Measurements from ENCODE around the gene ALDH3A2. TPM values are rescaled to one million over a fixed set of nuclear protein-coding genes. Genes with fewer than 3 reads are reported as not detected.

ALDH3A2 gene
- total RNA-seq (2021; fragmentation: NEBNext Ultra II Directional; extraction: Animal tissue kit (Norgen Biotek cat#: 25700)) (70.7 and 72.9 TPM in 2 replicates), polyA plus RNA-seq (2011; rRNA removed) (20.6 and 41.6 TPM in 2 replicates), polyA minus RNA-seq (2011; rRNA and poly(A)+ RNA removed) (52.7 and 67.8 TPM in 2 replicates)
- polyA plus RNA-seq (2011; cell fraction: cytosol; rRNA removed) = 51.9 TPM
- polyA plus RNA-seq (2011; cell fraction: nucleus; rRNA removed) = 27.8 TPM
- 34.7 to 42.5 TPM (median 39.0 TPM) in 4 replicates for polyA plus RNA-seq (2012, experiment 1 of 2)
- 5.7 TPM for polyA plus RNA-seq (2012, experiment 2 of 2)
- 43.1 TPM for polyA plus RNA-seq (2013, experiment 1 of 2)
- 40.0 TPM for polyA plus RNA-seq (2013, experiment 2 of 2)
- polyA minus RNA-seq (2011; cell fraction: cytosol; rRNA and poly(A)+ RNA removed) = 34.9 TPM
- polyA minus RNA-seq (2011; cell fraction: nucleus; rRNA and poly(A)+ RNA removed) = 39.7 TPM
- long read RNA-seq, experiment 1, transcript ALDH3A2-210 (1 exons, 3,512 nt) = major isoform, 22 of 58 reads
- long read RNA-seq, experiment 1, transcript ALDH3A2-201 (10 exons, 3,928 nt) = minor isoform, 16 of 58 reads
- long read RNA-seq, experiment 1, partial matches to known transcripts = 9 of 58 reads
- long read RNA-seq, experiment 1, other reads (novel, unspliced or antisense) = 9 of 58 reads
- long read RNA-seq, experiment 2, transcript ALDH3A2-210 (1 exons, 3,512 nt) = minor isoform, 16 of 52 reads
- long read RNA-seq, experiment 2, transcript ALDH3A2-201 (10 exons, 3,928 nt) = major isoform, 28 of 52 reads
- long read RNA-seq, experiment 2, partial matches to known transcripts = 0 of 52 reads
- long read RNA-seq, experiment 2, other reads (novel, unspliced or antisense) = 4 of 52 reads

DNA sequence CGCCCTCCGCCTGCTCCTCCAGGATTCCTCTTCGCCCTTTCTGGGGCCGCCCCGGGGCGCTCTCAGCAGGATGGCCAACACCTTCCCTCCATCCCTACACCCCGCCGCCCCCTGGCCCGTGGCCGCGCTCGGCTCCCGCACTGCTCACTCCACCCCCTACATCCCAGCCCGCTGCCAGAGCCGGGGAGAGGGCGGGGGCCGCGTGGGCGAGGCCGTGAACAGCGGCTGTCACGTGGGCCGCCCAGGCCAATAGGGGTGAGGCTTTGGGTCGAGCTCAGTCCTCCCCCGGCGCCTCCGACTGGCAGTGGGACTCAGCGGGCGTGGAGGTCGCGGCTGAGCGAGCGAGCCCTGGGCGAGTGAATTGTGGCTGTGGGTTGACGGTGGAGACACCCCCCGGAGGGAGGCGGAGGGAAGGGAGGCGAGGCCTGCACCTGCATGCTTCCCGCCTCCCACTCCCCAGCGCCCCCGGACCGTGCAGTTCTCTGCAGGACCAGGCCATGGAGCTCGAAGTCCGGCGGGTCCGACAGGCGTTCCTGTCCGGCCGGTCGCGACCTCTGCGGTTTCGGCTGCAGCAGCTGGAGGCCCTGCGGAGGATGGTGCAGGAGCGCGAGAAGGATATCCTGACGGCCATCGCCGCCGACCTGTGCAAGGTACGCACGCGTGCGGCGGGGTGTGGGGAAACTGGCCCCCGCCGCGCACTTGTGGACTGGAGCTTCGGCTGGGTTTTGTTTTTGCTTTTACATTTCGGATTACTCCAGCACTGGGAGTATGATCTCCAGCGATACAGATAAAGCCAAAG lies at the start of gene ALDH3A2:
Gene ALDH3A2 (plus strand): TSS at position 277 of the 799 bp plus-strand sequence. CDS start 221 bp downstream, at position 498.
- H3K9me3 ChIP-seq (ENCODE audit: insufficient read depth in 2 of 2, low read depth in 1 of 2, low read length in 1 of 2) = peaks cover 0 to 3% of the 10 kb centered on the region in 2 experiments; a peak in 1 of 4 replicates
- peak within 1 kb of the TSS; percentile 13; the same call in 1 of the 2 replicates for H3K27ac ChIP-seq (ENCODE audit: low read depth, low read length)
- H3K18ac ChIP-seq (ENCODE audit: extremely low read depth, low read length) = peak within 1 kb of the TSS; percentile 89
- H3K9ac ChIP-seq (replicated peaks in 1 of 4; ENCODE audit: extremely low read depth in 1 of 4, low read depth in 3 of 4, low read length in 3 of 4) = peak within 1 kb of the TSS; percentile 35 to 71 (median 46); a peak in 6 of 7 replicates
- ChIA-PET CTCF (ENCODE audit: partially characterized antibody) (interaction anchor here (0.7 to 8.0 kb wide), 20 partner anchors 10 to 343 kb away, joined by 3 to 56 read pairs (median 4); partner anchors contain the start of genes B9D1, SLC47A1 and SLC47A2), POLR2A (ENCODE audit: partially characterized antibody) (interaction anchor here (0.6 to 2.6 kb wide), 23 partner anchors 15 to 367 kb away, joined by 3 to 16 read pairs (median 3); partner anchors contain the start of genes B9D1, MAPK7, SLC47A1 and ULK2)
- H3K23me2 ChIP-seq (ENCODE audit: low read depth, low read length) = peaks cover 11% of the 10 kb centered on the region
- H3K4ac ChIP-seq (replicated peaks; ENCODE audit: insufficient read length, low read depth, low read length) = peak within 1 kb of the TSS; percentile 79
- peak within 1 kb of the TSS; percentile 91 for H4K8ac ChIP-seq (ENCODE audit: extremely low read depth, insufficient read depth, low read length)
- no peak for FAIRE-seq
- peaks cover 3% of the 10 kb centered on the region; the same call in 1 of the 2 replicates for H3K79me1 ChIP-seq (ENCODE audit: low read depth, low read length)
- peak within 1 kb of the TSS; percentile 43 for H3K56ac ChIP-seq (replicated peaks; ENCODE audit: insufficient read length, low read depth, low read length)
- H4K20me1 ChIP-seq (replicated peaks in 1 of 2; ENCODE audit: control insufficient read depth in 1 of 2, insufficient read depth in 2 of 2, low read length in 2 of 2) = peaks cover 0 to 2% of the 10 kb centered on the region in 2 experiments
- peak within 1 kb of the TSS; percentile 97 for H4K91ac ChIP-seq (replicated peaks; ENCODE audit: insufficient read length, low read length)
- H3K4me1 ChIP-seq (replicated peaks in 1 of 4; ENCODE audit: control insufficient read depth in 3 of 4, insufficient read depth in 4 of 4, low read length in 3 of 4) = peaks cover 6 to 14% (median 11%) of the 10 kb centered on the region in 4 experiments
- H2BK15ac ChIP-seq (ENCODE audit: low read length) = no peak within 1 kb of the TSS
- peaks cover 6 to 39% of the 10 kb centered on the region in 2 experiments for H3K79me2 ChIP-seq (ENCODE audit: control insufficient read depth in 1 of 2, insufficient read depth in 2 of 2, low read length in 2 of 2)
- peaks cover 0 to 7% (median 2%) of the 10 kb centered on the region in 4 experiments; a peak in 3 of 8 replicates for H3K36me3 ChIP-seq (ENCODE audit: control insufficient read depth in 2 of 4, insufficient read depth in 4 of 4, low read length in 3 of 4)
- peak within 1 kb of the TSS; percentile 97 for H2BK12ac ChIP-seq (ENCODE audit: low read depth, low read length)
- H3K14ac ChIP-seq (ENCODE audit: insufficient read length) = no peak within 1 kb of the TSS
- peak within 1 kb of the TSS; percentile 74 for H2BK5ac ChIP-seq (ENCODE audit: low read depth, low read length)
- H2BK20ac ChIP-seq (ENCODE audit: low read length) = 0 out of 2 replicates have a peak within 1 kb of the TSS, but pooled peaks have one; percentile 40
- peak within 1 kb of the TSS; percentile 84 to 97 for H3K4me2 ChIP-seq (ENCODE audit: insufficient read depth in 1 of 2, low read depth in 2 of 2, low read length in 2 of 2)
- DNase-seq (ENCODE audit: low read depth in 1 of 2, low spot score in 2 of 2) = peak; percentile 68 to 94
- 2% methylated on average over 51 of the region's 71 CpGs; no CpG with 5 or more reads in 1 of the 2 experiments for WGBS, 2 experiments (ENCODE audit: extremely low coverage in 1 of 2, insufficient coverage in 1 of 2, insufficient read length in 1 of 2, insufficient replicate concordance in 2 of 2, low coverage in 1 of 2, low lambda C conversion rate in 2 of 2, missing lambda C conversion rate in 1 of 2)
- H2AK5ac ChIP-seq (ENCODE audit: low read depth, low read length) = peak within 1 kb of the TSS; percentile 55; the same call in 1 of the 2 replicates
- peaks cover 0 to 2% (median 0%) of the 10 kb centered on the region in 4 experiments; a peak in 2 of 7 replicates for H3K27me3 ChIP-seq (replicated peaks in 1 of 4; ENCODE audit: control insufficient read depth in 3 of 4, extremely low read depth in 1 of 4, insufficient read depth in 3 of 4, low read length in 3 of 4)
- H2AFZ ChIP-seq (ENCODE audit: low read length) = peak within 1 kb of the TSS; percentile 96
- no peak within 1 kb of the TSS for H3K23ac ChIP-seq (ENCODE audit: insufficient read length)
- H4K5ac ChIP-seq (ENCODE audit: insufficient read length, low read depth, low read length) = peak within 1 kb of the TSS; percentile 68
- H2BK120ac ChIP-seq (replicated peaks; ENCODE audit: low read depth, low read length) = no peak within 1 kb of the TSS
- H3K4me3 ChIP-seq (ENCODE audit: extremely low read depth in 1 of 4, insufficient read depth in 2 of 4, low read depth in 3 of 4, low read length in 4 of 4) = peak within 1 kb of the TSS; percentile 70 to 75 (median 72)
- TF ChIP-seq TCF12 (IDR thresholded peaks at IDR 0.05; ENCODE audit: low read depth, low read length) (no peak), ZNF274 (IDR thresholded peaks at IDR 0.05; ENCODE audit: borderline replicate concordance, extremely low read depth, low read length) (no peak), USF2 (IDR thresholded peaks at IDR 0.05; ENCODE audit: low read length) (peak; percentile 94), RFX5 (IDR thresholded peaks at IDR 0.05; ENCODE audit: borderline replicate concordance, low read depth, low read length) (no peak), SP4 (IDR thresholded peaks at IDR 0.05; ENCODE audit: low read length) (no peak), KDM1A (IDR thresholded peaks at IDR 0.05; ENCODE audit: borderline replicate concordance, low read length) (no peak)

Data from H1 (cell line).